Measurements from ENCODE around the gene NTS. TPM values are rescaled to one million over a fixed set of nuclear protein-coding genes. Genes with fewer than 3 reads are reported as not detected.

Gene NTS
- total and polyA plus RNA-seq, 12 donors = 0.07 to 0.39 (median 0.20) TPM; not detected in 8

DNA sequence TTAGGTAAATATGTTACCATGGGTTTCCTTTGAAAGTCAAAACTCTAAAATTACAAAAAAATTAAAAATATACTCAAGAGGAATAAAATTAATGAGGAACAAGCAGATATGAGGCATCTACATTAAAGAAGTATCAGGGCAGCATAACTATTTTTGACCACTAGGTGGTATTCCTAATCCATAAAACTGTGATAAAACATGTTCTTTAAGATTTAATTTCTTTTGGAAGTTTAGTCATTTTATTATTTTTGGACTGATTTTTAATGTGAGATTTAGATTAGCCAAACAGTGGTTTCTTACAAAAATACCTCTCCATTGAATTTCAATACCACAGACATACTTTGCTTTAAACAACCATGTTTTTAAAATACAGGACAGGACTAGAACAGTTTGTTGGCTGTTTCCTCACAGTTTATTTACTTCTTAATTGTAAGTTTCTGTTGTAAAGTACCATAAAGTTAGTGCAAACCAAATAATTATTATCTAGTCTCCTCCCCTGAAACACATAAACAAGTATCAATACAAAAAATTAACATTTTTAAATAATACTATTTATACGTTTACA, 49.8 kb downstream of the NTS start:
- Histone ChIP-seq H3K36me3 (no peaks in the 10 kb centered on the region), H3K4me1 (no peaks in the 10 kb centered on the region), H3K27me3 (no peaks in the 10 kb centered on the region), H3K4me3 (no peak overlapping the region), H3K9me3 (no peaks in the 10 kb centered on the region), H3K27ac (no peak overlapping the region)
- 89 to 92% methylated on average over 1 of the region's 1 CpG for WGBS, 2 donors
- no peak for ATAC-seq
- no peak for DNase-seq
- TF ChIP-seq, protein P1, sequence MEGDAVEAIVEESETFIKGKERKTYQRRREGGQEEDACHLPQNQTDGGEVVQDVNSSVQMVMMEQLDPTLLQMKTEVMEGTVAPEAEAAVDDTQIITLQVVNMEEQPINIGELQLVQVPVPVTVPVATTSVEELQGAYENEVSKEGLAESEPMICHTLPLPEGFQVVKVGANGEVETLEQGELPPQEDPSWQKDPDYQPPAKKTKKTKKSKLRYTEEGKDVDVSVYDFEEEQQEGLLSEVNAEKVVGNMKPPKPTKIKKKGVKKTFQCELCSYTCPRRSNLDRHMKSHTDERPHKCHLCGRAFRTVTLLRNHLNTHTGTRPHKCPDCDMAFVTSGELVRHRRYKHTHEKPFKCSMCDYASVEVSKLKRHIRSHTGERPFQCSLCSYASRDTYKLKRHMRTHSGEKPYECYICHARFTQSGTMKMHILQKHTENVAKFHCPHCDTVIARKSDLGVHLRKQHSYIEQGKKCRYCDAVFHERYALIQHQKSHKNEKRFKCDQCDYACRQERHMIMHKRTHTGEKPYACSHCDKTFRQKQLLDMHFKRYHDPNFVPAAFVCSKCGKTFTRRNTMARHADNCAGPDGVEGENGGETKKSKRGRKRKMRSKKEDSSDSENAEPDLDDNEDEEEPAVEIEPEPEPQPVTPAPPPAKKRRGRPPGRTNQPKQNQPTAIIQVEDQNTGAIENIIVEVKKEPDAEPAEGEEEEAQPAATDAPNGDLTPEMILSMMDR (IDR thresholded peaks at IDR 0.05) = peak; percentile 15 to 67 (median 59)
- intact Hi-C loops (cut with DNase I) = loop anchor here in 8 of 10 donors (5.0 to 10.0 kb wide), 6 partner anchors 447 to 1049 kb away; no protein-coding TSS in a partner anchor

DNA sequence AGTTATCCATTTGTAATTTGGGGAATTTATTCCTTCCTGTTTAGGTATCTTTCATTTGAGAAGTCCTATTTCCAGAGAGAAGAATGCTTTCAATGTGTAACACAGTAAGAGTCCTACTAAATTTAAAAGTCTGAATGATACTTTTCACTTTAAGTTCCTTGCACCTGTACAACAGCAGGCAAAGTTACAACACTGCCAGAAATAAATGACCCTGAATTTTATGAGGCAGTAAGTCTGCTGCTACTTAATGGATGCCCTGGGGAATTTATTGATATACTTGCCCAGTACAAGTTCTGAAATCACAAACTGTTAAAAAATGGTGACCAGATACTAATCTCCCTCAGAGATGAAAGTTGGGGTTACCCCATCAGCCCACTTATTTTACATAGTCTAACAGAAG, 53.1 kb downstream of the NTS start:
- H3K27me3 ChIP-seq = no peaks in the 10 kb centered on the region
- H3K9me3 ChIP-seq = no peaks in the 10 kb centered on the region
- no peak for DNase-seq
- TF ChIP-seq, protein P1 (IDR thresholded peaks at IDR 0.05) = no peak
- ATAC-seq = no peak
- H3K4me1 ChIP-seq = no peaks in the 10 kb centered on the region
- intact Hi-C loops (cut with DNase I) = loop anchor here in 3 of 10 donors (10.0 kb wide), 3 partner anchors 452 to 1052 kb away; no protein-coding TSS in a partner anchor
- H3K4me3 ChIP-seq = no peak overlapping the region
- H3K36me3 ChIP-seq = no peaks in the 10 kb centered on the region
- no peak overlapping the region for H3K27ac ChIP-seq

Other genes starting within 250 kb of the NTS start
- 10 to 100 TPM in 4 of 10 donors, 1 to 10 TPM in 6; 2.3 to 15.2 (median 7.6) TPM for gene RASSF9, start 37.9 kb upstream of the NTS start, total RNA-seq
- 1 to 10 TPM in 1 of 2 donors, under 1 TPM in 1; 0.84 to 1.3 TPM for gene RASSF9, start 37.9 kb upstream of the NTS start, polyA plus RNA-seq